T-helper 1 cell treated with Interleukin-12 subunit alpha and Interleukin-12 subunit beta and Interleukin-4 antibody, amounts not matched to agents 30 ng/mL and 1 ng/mL, for 36 hours (primary cell): ENCODE data around the gene KRTAP23-1. TPM values are rescaled to one million over a fixed set of nuclear protein-coding genes. Genes with fewer than 3 reads are reported as not detected.

ENCODE experiments used
- intact Hi-C: fragments of 100-400 bp; cut with micrococcal nuclease; formaldehyde crosslinking; loops from one replicate; pipeline ENCODE4 v1.15.1; 2024
- total RNA-seq: library from RNA; stranded (reverse); gene quantifications from 2 replicates; pipeline ENCODE4 v1.2.3, GENCODE V29; 2022

KRTAP23-1 gene
- total RNA-seq = not detected in 2 replicates

GRCh38 chr21:30348506-30348905 lies at the start of gene KRTAP23-1:
Gene KRTAP23-1, minus strand, starts transcription at chr21:30348606. Its CDS starts 0 bp downstream, at chr21:30348606.
- intact Hi-C loops = no loop called here

- intact Hi-C loops = no loop called here
Measured at GRCh38 chr21:30395731-30396130, 47.3 kb upstream of the KRTAP23-1 start, which contains the start of gene KRTAP13-1. Gene KRTAP13-1, plus strand, starts transcription at chr21:30396031. Its CDS starts 56 bp downstream, at chr21:30396087.

- intact Hi-C loops = no loop called here
Measured at GRCh38 chr21:30391492-30392025, 43.2 kb upstream of the KRTAP23-1 start.

GRCh38 chr21:30382201-30382600 lies 33.8 kb upstream of the KRTAP23-1 start:
- intact Hi-C loops = no loop called here

GRCh38 chr21:30372139-30372770 lies 23.8 kb upstream of the KRTAP23-1 start, which contains the start of gene KRTAP13-2:
Gene KRTAP13-2, minus strand, starts transcription at chr21:30372271. Its CDS starts 58 bp downstream, at chr21:30372213.
- intact Hi-C loops = no loop called here

- intact Hi-C loops = no loop called here
Measured at GRCh38 chr21:30355906-30356305, 7.5 kb upstream of the KRTAP23-1 start.

GRCh38 chr21:30354308-30355005 lies 6.1 kb upstream of the KRTAP23-1 start:
- intact Hi-C loops = no loop called here

- intact Hi-C loops = no loop called here
Measured at GRCh38 chr21:30351534-30351933, 3.1 kb upstream of the KRTAP23-1 start.

- intact Hi-C loops = no loop called here
Measured at GRCh38 chr21:30349572-30349971, 1.2 kb upstream of the KRTAP23-1 start.

GRCh38 chr21:30345014-30345413 lies 3.4 kb downstream of the KRTAP23-1 start:
- intact Hi-C loops = no loop called here

- intact Hi-C loops = no loop called here
Measured at GRCh38 chr21:30340714-30341573, 7.5 kb downstream of the KRTAP23-1 start.

- intact Hi-C loops = no loop called here
Measured at GRCh38 chr21:30338717-30339116, 9.7 kb downstream of the KRTAP23-1 start.

- intact Hi-C loops = no loop called here
Measured at GRCh38 chr21:30337772-30338171, 10.6 kb downstream of the KRTAP23-1 start.

- intact Hi-C loops = no loop called here
Measured at GRCh38 chr21:30337276-30337744, 11.1 kb downstream of the KRTAP23-1 start, which contains the start of gene KRTAP27-1. Gene KRTAP27-1, minus strand, starts transcription at chr21:30337694. Its CDS starts 26 bp downstream, at chr21:30337668.

- intact Hi-C loops = no loop called here
Measured at GRCh38 chr21:30336596-30336995, 11.8 kb downstream of the KRTAP23-1 start.

- intact Hi-C loops = no loop called here
Measured at GRCh38 chr21:30333736-30334135, 14.7 kb downstream of the KRTAP23-1 start.

GRCh38 chr21:30332681-30333080 lies 15.7 kb downstream of the KRTAP23-1 start:
- intact Hi-C loops = no loop called here

- intact Hi-C loops = no loop called here
Measured at GRCh38 chr21:30329203-30329875, 19.1 kb downstream of the KRTAP23-1 start.

GRCh38 chr21:30326390-30326789 lies 22.0 kb downstream of the KRTAP23-1 start:
- intact Hi-C loops = no loop called here

GRCh38 chr21:30320215-30320614 lies 28.2 kb downstream of the KRTAP23-1 start, which contains the start of gene KRTAP26-1:
Gene KRTAP26-1, minus strand, starts transcription at chr21:30320315. Its CDS starts 280 bp downstream, at chr21:30320035.
- intact Hi-C loops = no loop called here
